NCI-H82 (cell line): ENCODE results near the gene OSBPL5.

Experiments
- DNase-seq: peaks from one replicate; lab custom pipeline; 2025; lab: John Stamatoyannopoulos, UW

Gene OSBPL5

DNA sequence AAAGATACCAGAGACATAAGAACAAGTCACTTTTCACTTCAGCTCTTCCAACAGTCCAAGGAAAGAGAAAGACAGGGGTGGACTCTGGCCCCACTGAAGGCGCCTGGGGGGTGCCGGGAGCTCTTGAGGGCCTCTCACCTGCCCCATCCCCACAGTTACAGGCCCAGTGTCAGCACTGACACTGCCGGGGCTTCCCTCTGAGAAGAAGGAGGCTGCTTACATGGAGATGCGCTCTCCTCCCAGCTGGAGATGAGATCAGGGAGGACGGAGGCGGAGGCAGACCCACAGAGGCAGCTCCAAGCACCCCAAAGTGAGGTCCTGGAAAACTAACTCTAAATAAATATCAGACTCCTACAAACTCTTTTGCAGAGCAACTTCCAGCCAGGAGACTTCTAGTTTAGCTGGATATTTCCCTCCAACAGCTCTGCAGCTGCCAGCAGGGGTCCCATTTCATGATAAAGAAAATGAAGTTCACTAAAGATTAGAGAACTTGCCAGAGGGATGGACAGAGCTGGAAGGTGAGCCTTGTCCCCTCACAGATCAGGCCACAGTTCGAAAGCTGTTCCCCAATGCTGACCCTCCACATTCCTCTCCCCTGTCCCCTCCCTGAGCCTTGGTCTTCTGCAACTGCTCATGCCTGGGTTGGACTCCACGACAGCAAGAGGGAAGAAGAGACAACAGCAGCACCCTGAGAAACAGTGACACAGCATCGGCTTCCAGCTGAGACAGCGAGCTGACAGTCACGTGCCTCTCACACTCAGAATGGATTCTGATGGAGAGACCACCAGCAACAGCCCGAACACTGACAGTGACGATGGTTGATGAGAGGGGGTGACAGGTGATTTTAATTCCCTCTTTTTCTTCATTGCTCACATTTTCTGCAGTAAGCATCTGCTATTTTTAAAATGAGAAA is 113.7 kb downstream of the OSBPL5 start:
- no peak for DNase-seq

DNA sequence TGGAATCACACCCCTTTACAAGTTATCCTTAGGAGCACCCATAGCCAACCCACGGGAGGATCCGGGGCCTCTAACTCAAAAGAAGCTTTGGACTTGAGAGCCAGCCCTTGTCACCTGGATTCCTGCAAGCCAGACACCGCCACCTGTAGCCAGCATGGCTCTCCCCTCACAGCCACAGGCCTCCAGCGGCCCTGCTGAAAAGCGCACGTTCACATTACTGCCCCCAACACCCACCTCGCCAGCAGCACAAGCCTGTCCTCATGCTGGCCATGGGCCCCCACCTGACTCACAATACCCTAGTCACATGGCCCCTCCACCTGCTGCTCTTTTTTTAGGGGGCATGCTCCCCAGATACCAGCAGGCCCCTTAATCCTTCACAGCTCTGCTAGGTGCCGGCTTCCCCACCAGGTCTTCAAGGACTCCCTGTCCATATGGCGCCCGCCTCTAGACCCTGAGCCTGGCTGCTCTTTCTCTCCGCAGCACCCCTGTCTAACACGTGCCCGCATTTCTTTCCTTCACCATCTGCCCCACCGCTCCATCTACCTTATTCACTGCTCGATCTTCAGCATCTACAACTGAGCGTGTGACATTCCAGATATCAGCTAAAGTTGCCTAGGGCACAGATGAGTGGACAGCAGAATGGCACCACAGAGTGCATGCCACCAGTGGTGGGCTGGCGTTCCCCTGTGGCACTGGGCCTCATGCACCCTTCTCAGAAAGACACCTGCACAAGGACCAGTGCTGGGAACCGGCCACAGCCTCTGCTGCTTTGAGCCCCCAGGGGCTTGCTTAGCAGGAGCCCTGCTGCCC is 114.5 kb downstream of the OSBPL5 start:
- DNase-seq = peak; percentile 70

DNA sequence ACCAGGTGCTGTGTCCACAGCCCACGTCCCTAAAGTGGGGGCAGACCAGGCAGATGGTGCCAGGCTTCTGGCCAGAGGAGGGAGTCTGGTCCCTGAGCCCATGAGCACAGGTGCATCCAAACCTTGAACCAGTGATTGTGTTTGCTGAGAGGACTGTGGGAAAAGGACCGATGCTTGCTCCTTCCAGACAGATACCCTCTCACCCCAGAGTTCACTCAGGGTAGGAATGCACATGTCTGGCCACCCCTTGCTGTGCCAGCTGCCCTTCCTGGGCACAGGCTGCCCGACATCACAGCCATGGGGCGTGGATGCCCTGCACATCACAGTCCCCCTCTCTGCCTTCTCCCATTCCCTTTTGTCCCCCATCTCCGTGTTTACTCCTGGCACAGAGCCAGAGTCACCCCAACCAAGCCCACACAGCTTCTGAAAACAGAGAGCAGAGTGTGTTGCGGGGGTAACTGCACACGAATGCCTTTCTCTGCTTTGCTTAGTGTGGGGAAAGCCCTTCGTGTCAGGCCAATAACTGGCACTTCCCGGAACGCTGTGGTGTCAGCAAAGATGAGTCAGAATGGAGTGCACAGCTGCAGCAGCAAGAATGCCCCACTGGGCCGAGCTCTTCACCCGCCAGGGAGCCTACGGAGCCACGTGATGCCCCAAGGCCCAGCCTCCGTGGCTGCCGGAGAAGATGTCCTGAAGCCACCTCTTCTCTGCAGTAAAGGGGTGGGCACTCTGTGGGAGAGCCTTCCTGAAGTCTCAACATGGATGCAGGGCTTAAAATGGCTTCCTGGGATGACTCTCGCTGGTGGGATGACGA is 115.5 kb downstream of the OSBPL5 start:
- DNase-seq = peak; percentile 14

DNA sequence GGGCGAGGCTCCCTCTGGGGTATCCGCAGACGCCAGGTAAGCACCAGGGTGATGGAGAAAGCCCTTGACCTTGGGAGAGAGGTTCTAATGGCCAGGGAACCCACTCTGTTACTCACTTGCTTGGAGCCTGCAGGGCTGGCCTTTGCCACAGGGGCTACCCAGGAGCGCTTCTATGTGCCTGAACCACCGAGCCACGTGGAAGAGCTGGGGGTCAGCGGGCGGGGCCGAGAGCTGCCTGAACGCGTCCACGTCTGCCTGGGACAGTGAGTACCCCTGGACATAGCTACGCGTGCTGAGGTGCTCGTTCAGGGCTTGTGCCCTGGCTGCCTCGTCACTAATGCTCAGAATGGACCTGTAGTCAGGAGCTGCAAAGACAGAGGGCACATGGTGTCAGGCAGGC is 117.5 kb downstream of the OSBPL5 start:
- DNase-seq = no peak

DNA sequence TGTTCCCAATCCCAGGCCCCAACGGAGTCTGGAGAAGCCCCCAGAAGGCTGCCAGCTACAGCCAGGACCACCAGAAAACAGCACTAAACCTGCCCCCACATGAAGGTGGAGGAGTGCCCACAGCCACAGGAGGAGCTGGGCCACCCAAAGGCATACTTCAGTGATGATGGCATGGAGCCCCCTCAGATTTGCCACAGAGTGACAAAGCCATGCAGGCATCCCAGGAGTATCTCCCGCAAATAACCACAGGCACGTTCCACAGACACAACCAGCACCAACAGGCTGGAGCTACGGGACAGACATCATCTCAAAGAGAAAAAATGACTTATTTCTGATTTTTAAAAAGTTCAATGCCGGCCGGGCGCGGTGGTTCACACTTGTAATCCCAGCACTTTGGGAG is 118.5 kb downstream of the OSBPL5 start:
- DNase-seq = no peak

DNA sequence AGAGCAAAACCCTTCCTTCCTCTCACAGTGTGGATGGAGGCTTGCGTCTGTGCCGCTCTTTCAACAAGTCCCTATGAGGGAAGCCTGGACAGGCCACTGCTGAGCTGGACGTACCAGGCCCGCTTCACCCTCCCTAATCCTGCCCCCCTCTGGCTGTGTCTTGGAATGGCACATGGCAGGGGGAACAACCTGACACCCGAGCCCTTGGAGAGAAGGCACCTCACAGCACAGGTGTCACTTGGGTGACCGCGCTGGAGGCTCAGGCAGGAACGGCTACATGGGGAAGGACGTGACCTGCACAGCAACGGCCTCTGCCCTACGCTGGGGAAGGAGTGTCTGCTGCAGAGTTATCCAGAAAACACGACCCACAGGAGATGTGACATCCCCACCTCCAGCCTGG is 118.9 kb downstream of the OSBPL5 start:
- no peak for DNase-seq

DNA sequence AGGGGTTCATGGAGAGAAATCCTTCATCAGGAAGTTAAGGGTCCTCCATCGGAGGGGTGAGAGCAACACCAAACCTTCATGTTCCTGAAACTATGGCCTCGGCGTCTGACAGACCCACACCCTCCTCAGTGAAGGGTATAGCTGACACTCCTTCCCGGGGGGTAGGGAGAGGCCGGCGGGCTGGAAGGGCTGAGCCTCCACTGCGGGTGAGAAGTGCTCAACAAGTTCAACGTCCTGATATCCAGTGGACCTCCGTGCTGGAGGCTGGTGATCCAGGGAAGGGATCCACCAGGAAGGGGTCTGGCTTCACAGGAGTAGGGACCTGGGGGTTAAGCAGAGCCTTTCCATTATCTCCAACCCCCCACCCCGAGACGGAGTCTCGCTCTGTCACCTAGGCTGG is 120.2 kb downstream of the OSBPL5 start:
- DNase-seq = no peak

DNA sequence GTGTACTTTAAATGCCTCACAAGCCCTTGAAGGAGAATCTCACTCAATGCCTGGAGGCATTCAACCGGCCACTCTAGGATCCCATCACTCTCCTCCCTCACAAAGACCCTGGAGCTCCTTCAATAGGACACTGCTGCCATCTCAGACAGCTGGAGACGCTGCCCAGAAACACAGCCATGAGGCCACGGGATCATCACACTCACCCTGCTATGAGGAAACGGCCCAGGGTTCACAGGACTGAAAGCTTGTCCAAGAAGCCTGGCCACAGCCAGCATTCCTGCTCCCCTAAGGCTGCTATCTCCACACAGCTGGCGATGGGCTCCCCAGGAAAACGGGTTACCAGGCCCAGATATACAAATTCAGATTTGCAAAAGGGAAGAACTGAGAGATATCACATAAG is 121.1 kb downstream of the OSBPL5 start:
- no peak for DNase-seq

DNA sequence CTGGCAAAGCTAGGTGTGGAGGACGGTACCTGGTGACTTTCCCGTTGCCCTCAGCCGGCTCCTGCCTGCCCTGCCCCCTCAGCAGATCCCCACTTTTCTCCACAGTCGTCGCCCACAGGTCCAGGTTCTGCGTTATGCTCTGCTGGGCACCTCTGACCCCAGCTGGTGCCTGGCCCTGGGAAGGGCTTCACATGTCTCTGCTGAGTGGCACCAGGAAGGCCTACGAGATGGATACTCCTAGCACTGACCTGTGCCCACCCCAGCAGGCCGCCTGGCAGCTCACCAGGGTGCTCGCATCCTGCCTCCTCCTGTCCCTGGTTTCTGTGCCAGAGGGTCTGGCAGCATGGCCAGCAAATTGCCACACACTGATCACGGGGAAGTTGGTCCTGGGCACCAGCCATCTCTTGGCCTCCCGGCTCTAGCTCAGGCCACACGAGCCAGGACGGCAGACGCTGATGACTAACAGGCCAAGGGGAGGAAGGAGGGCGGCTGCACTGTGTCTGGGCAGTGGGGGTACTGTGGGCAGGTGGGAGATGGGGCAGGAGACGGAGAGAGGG is 121.7 kb downstream of the OSBPL5 start:
- no peak for DNase-seq

DNA sequence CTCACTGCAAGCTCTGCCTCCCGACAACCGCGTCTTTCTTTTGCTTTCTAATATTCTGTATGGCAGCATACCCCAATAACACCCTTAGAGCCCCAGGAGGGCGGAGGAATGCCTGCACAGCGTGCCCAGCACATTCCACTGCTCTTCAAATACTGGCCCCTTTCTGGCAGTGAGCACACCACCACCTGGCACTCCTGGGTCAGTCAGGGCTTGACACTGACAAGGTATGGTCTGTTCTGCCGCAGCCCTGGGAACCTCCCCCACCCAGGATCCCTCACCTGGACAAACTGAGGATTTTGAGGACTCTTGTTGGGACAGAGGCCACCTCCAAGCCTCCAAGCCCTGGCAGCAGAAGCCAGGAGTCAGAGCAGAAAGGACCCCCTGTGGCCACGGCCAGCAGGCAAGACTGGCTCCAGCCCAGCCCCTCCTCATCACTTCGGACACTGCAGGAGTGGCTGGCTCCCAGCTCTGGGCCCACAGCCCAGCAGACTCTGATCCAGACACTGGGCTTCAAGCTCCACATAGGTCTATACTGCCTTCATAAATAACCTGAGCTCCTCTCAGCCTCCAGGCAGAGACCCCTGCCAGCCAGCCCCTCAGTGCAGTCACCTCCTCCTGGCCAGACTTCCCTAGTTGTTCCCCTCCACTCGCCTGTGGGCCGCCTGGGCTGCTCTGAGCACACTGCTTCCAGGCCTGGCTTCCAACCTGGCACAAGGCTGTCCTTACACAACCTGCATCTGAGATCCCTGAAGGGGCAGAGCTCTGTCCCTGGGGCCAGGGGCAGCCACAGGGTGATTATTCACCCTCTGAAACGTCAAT is 122.4 kb downstream of the OSBPL5 start:
- DNase-seq = no peak

DNA sequence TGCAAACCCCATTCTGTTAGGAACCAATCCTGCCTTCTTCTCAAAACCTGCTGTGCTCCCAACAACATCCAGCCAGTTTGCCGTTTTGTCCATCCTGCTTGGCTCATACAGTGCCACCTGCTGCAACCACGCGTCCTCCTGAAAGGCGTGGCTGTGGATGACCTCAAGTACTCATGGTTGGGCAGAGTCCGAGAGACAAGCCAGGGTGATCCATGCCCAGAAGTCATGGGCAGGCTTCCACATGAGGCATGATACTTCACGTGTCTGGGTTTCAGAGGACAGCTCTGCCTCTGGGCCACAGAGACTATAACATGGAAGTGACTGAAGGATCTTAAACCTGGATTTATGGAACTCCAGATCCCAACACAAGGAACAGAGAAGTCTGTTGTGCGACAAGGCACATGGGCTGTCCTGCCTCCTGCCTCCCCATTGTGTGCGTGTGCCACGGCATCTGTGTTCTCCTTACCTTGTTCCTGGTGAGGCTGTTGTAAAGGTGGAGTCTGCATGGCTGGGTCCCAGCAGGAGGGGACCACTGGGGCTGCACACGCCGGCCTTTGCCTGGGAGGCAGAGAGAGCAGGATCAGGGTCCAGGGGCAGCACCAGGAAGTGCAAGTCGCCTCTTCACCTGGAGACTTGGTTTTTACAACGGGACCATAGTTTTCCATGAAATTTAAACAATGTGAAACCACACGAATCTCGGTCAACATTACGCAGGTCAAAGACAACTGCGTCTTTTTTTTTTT is 123.2 kb downstream of the OSBPL5 start:
- no peak for DNase-seq

DNA sequence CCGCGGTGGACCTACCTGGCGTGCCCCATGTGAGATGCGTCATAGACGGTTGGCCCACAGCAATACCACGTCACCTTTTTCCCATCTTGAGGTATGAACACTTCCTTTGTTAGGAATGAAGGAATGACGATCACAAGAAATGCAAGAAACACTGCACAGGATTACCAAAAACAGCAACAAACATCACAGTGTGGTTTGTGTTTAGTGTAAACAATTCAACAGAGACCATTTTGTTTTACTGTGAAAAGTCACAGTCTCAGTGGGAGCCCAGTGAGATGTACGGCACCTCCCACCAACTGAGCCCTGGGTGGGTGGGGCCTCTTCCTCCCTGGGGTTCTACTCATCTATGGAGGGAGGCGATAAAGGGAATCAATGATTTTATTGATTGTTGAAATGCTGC is 124.2 kb downstream of the OSBPL5 start:
- DNase-seq = no peak

DNA sequence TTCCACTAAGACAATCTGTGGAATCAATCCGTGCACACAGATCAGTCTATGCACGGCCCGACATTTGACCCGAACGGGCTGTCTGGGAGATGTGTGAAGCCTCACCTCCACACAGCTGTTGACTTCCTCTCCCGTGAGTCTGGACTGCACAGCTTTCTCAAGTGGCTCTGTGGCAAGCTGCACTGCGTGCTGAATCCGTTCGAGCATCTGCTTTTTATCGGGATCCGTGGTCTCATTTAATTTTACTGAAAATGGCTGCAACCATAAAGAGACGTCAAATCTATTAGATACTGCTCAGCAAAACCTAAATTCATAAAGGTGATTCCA is 127.2 kb downstream of the OSBPL5 start:
- DNase-seq = no peak
